Measurements from ENCODE around the gene LITAF. TPM values are rescaled to one million over a fixed set of nuclear protein-coding genes. Genes with fewer than 3 reads are reported as not detected.
"Not testable (repeated sequence)": the region's sequence is repeated elsewhere in the genome, so short reads cannot be mapped to it uniquely, and the experiment has no call there.

The LITAF gene
- total RNA-seq, 1 donor from 2014 or later, result 197 TPM

- Mint-ChIP-seq H3K36me3 (ENCODE audit: low read depth) (peaks cover 6% of the 10 kb centered on the region), H3K4me1 (ENCODE audit: low read depth) (peaks cover 20% of the 10 kb centered on the region), H3K4me3 (no peak overlapping the region), H3K27me3 (ENCODE audit: insufficient read depth) (peaks cover 1% of the 10 kb centered on the region), H3K9me3 (peaks cover 5% of the 10 kb centered on the region), H3K27ac (no peak overlapping the region)
- intact Hi-C loops (cut with micrococcal nuclease), result no loop called here
- no peak for DNase-seq (ENCODE audit: low spot score)
Observed at GRCh38 chr16:11615748-11616447, 29.2 kb upstream of the LITAF start.

- Mint-ChIP-seq H3K36me3 (ENCODE audit: low read depth) (peaks cover 2% of the 10 kb centered on the region), H3K9me3 (no peaks in the 10 kb centered on the region), H3K4me3 (no peak overlapping the region), H3K4me1 (ENCODE audit: low read depth) (peaks cover 14% of the 10 kb centered on the region), H3K27ac (no peak overlapping the region), H3K27me3 (ENCODE audit: insufficient read depth) (peaks cover 7% of the 10 kb centered on the region)
- no peak for DNase-seq (ENCODE audit: low spot score)
- intact Hi-C loops (cut with micrococcal nuclease), result no loop called here
Observed at GRCh38 chr16:11614587-11615175, 28.0 kb upstream of the LITAF start.

- DNase-seq (ENCODE audit: low spot score), result no peak
- H3K27ac Mint-ChIP-seq, result no peak overlapping the region
Observed at GRCh38 chr16:11613381-11614303, 26.9 kb upstream of the LITAF start.

DNA sequence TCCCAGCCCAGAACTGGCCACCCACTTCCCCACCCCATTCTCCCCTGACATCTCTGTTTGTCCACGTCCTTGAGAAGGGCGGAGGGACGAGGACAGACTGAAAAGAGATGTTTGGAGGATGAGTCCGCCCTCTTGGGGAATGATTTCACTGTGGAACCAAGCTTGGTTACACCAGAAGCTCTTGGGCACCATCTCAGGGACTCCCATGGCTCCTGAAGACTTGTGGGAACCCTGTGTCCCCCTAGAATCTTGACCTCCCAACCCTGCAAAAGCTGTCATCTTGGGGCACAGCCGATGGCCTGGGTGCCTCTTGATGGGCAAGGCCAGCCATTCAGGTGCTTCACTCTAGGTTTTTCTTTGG, 25.9 kb upstream of the LITAF start:
- no peak overlapping the region for H3K4me3 Mint-ChIP-seq
- H3K27ac Mint-ChIP-seq, result no peak overlapping the region
- H3K4me1 Mint-ChIP-seq (ENCODE audit: low read depth), result peaks cover 7% of the 10 kb centered on the region
- intact Hi-C loops (cut with micrococcal nuclease), result no loop called here
- DNase-seq (ENCODE audit: low spot score), result no peak
- H3K36me3 Mint-ChIP-seq (ENCODE audit: low read depth), result peaks cover 1% of the 10 kb centered on the region
- H3K9me3 Mint-ChIP-seq, result no peaks in the 10 kb centered on the region
- peaks cover 8% of the 10 kb centered on the region for H3K27me3 Mint-ChIP-seq (ENCODE audit: insufficient read depth)

More at GRCh38 chr16:11613381-11614303, 26.9 kb upstream of the LITAF start:
- peaks cover 1% of the 10 kb centered on the region for H3K36me3 Mint-ChIP-seq (ENCODE audit: low read depth)
- H3K4me1 Mint-ChIP-seq (ENCODE audit: low read depth), result peaks cover 7% of the 10 kb centered on the region
- no peak overlapping the region for H3K4me3 Mint-ChIP-seq
- H3K27me3 Mint-ChIP-seq (ENCODE audit: insufficient read depth), result peaks cover 8% of the 10 kb centered on the region
- intact Hi-C loops (cut with micrococcal nuclease), result no loop called here
- H3K9me3 Mint-ChIP-seq, result no peaks in the 10 kb centered on the region

DNA sequence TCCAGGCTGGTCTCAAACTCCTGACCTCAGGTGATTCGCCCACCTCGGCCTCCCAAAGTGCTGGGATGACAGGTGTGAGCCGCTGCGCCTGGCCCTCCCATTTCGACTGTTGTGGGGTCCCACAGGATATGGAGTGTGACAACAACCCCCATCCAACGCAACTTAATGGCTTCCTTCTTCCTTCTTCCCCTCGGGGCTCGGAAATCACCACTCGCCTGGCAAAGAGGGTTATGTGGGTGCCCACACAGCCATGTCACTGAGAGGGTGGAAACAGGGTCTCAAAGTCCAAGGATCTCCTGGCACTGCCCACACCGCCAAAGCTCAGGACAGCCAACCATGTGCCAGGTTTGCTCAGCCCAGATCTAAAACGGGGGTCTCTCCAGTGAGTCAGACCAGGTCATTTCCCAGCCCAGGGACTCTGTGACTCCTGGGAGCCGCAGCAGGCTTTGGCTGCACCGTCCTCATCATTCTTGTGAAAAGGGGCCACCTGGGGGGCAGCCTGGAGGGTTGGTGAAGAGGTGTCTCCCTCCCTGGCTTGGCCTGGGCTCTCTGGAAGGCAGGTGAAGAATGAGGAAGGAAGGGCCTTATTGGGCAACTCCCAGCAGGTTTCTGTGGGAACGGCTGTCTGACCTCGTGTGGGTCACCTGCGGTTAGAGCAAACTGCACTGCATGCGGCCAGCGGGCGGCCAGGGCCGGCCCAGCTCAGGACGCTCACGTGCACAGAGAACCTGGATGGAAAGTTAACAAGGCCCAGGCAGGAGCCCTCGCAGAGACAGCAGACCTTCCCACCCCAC, 25.3 kb upstream of the LITAF start:
- Mint-ChIP-seq H3K27me3 (ENCODE audit: insufficient read depth) (peaks cover 8% of the 10 kb centered on the region), H3K4me1 (ENCODE audit: low read depth) (peaks cover 7% of the 10 kb centered on the region), H3K9me3 (no peaks in the 10 kb centered on the region), H3K27ac (no peak overlapping the region), H3K4me3 (no peak overlapping the region), H3K36me3 (ENCODE audit: low read depth) (peaks cover 1% of the 10 kb centered on the region)
- intact Hi-C loops (cut with micrococcal nuclease), result no loop called here
- no peak for DNase-seq (ENCODE audit: low spot score)

GRCh38 chr16:11610580-11610979, 23.9 kb upstream of the LITAF start:
- peaks cover 8% of the 10 kb centered on the region for H3K27me3 Mint-ChIP-seq (ENCODE audit: insufficient read depth)
- intact Hi-C loops (cut with micrococcal nuclease), result no loop called here
- no peak overlapping the region for H3K27ac Mint-ChIP-seq
- no peak overlapping the region for H3K4me3 Mint-ChIP-seq
- H3K9me3 Mint-ChIP-seq, result no peaks in the 10 kb centered on the region
- peaks cover 1% of the 10 kb centered on the region for H3K36me3 Mint-ChIP-seq (ENCODE audit: low read depth)
- peaks cover 7% of the 10 kb centered on the region for H3K4me1 Mint-ChIP-seq (ENCODE audit: low read depth)
- DNase-seq (ENCODE audit: low spot score), result no peak

DNA sequence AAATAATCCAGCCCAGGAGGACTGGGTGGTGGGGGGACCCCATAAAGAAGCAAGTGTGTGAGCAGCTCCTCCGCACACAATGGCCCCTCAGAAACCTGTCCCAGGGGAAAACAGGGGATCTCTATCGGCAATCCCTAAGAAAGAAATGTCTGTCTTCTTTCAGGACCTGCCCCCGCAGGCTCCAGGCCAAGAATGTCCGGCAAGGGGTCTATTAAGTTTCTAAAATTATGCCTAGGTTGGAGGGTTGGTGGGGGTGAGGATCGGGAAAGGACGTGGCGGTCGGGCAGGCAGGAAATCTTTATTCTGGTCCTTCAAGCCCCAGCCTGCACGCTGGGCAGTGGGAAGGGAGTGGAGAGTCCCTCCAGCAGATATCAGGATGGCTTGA, 23.4 kb upstream of the LITAF start:
- Mint-ChIP-seq H3K4me1 (ENCODE audit: low read depth) (peaks cover 7% of the 10 kb centered on the region), H3K36me3 (ENCODE audit: low read depth) (peaks cover 1% of the 10 kb centered on the region), H3K4me3 (no peak overlapping the region), H3K27ac (no peak overlapping the region), H3K27me3 (ENCODE audit: insufficient read depth) (peaks cover 8% of the 10 kb centered on the region), H3K9me3 (no peaks in the 10 kb centered on the region)
- intact Hi-C loops (cut with micrococcal nuclease), result no loop called here
- no peak for DNase-seq (ENCODE audit: low spot score)

DNA sequence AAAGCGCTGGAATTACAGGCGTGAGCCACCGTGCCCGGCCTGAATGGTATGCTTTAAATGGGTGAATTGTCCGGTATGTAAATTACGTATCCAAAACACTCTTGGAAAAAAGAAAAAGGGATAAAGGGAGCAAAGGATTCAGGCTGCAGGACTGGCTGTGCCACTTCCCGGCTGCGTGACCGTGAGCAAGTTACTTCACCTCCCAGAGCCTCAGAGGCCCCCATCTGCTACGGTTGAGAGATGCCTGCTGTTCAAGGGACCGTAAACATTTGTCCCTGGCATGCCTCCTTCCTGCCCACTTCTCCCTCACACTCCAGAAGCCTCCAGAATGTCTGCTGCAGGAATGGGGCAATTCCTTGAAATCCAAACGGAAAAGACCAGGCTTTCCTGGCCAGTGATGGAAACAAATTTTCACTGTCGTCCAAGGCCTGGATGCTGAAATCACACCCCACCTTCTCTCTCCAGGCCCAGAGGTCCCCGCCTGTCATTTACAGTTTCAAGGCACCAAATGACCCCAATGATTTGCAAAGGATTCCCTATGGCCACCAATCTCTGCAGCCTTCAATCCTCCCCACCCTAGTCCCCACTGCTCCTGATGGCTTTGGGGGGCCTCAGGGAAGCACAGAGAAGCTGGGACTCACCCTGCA, 22.9 kb upstream of the LITAF start:
- DNase-seq (ENCODE audit: low spot score), result no peak
- H3K4me1 Mint-ChIP-seq (ENCODE audit: low read depth), result peaks cover 7% of the 10 kb centered on the region
- intact Hi-C loops (cut with micrococcal nuclease), result no loop called here
- no peak overlapping the region for H3K27ac Mint-ChIP-seq
- no peak overlapping the region for H3K4me3 Mint-ChIP-seq
- H3K9me3 Mint-ChIP-seq, result no peaks in the 10 kb centered on the region
- H3K27me3 Mint-ChIP-seq (ENCODE audit: insufficient read depth), result peaks cover 11% of the 10 kb centered on the region
- peaks cover 1% of the 10 kb centered on the region for H3K36me3 Mint-ChIP-seq (ENCODE audit: low read depth)

DNA sequence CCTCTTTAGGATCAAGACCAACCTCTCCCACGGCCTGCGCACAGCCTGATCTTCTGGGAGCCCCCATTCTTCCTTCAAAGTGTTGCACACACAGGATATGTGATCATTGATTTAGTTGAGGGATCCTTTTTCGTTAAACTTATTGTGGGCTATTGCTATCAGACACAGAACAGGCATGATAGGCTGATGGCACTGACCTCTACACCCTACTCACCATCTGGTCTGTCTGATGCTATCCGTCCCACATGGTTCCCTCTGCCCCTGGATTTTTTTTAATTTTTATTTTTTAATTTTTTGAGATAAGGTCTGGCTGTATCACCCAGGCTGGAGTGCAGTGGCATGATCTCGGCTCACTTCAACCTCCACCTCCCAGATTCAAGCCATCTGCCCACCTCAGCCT, 19.2 kb upstream of the LITAF start:
- Mint-ChIP-seq H3K27ac (no peak overlapping the region), H3K9me3 (no peaks in the 10 kb centered on the region), H3K4me1 (ENCODE audit: low read depth) (no peaks in the 10 kb centered on the region), H3K36me3 (ENCODE audit: low read depth) (peaks cover 1% of the 10 kb centered on the region), H3K4me3 (no peak overlapping the region), H3K27me3 (ENCODE audit: insufficient read depth) (peaks cover 16% of the 10 kb centered on the region)
- no peak for DNase-seq (ENCODE audit: low spot score)
- intact Hi-C loops (cut with micrococcal nuclease), result no loop called here

DNA sequence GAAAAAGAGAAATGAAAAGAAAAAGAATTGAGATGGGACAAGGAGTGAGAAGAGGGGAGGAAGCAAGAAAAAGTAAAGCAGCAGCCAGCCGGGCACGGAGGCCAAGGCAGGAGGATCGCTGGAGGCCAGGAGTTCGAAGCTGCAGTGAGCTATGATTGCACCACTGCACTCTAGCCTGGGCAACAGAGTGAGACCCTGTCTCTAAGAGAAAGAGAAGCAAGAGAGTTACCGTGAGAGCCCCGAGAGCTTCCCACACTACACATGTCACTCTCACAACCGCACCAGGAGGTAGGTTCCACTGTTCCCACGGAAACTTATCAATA, 18.8 kb upstream of the LITAF start:
- Mint-ChIP-seq H3K27me3 (ENCODE audit: insufficient read depth) (peaks cover 17% of the 10 kb centered on the region), H3K36me3 (ENCODE audit: low read depth) (no peaks in the 10 kb centered on the region), H3K9me3 (no peaks in the 10 kb centered on the region), H3K27ac (no peak overlapping the region), H3K4me1 (ENCODE audit: low read depth) (no peaks in the 10 kb centered on the region), H3K4me3 (no peak overlapping the region)
- no peak for DNase-seq (ENCODE audit: low spot score)
- intact Hi-C loops (cut with micrococcal nuclease), result no loop called here

GRCh38 chr16:11604783-11605563, 18.3 kb upstream of the LITAF start:
- no peak for DNase-seq (ENCODE audit: low spot score)
- Mint-ChIP-seq H3K9me3 (no peaks in the 10 kb centered on the region), H3K4me1 (ENCODE audit: low read depth) (no peaks in the 10 kb centered on the region), H3K27ac (no peak overlapping the region), H3K4me3 (no peak overlapping the region), H3K36me3 (ENCODE audit: low read depth) (no peaks in the 10 kb centered on the region), H3K27me3 (ENCODE audit: insufficient read depth) (peaks cover 16% of the 10 kb centered on the region)
- intact Hi-C loops (cut with micrococcal nuclease), result no loop called here

DNA sequence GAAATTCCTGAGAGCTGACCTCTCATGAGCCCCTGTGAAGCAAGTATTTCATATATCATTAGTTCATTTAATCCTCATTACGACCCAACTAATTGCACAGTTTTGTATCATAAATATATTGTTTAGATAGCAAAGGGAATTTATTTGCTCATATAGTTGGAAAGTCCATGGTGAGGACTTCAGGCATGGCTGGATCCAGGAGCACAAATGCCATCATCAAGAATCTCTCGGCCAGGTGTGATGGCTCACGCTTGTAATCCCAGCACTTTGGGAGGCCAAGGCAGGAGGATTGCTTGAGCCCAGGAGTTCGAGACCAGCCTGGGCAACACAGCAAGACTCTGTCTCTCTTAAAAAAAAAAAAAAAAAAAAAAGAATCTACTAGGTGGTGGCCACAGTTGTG, 17.6 kb upstream of the LITAF start:
- DNase-seq (ENCODE audit: low spot score); H3K27ac Mint-ChIP-seq; H3K9me3 Mint-ChIP-seq; intact Hi-C loops (cut with micrococcal nuclease); H3K4me1 Mint-ChIP-seq (ENCODE audit: low read depth); H3K36me3 Mint-ChIP-seq (ENCODE audit: low read depth); H3K4me3 Mint-ChIP-seq: not testable (repeated sequence)
- H3K27me3 Mint-ChIP-seq (ENCODE audit: insufficient read depth), result peaks cover 13% of the 10 kb centered on the region

All from activated T-helper 1 cell treated with anti-CD3 and anti-CD28 coated beads, Interleukin-12 subunit alpha, Interleukin-12 subunit beta, Interleukin-2, Interleukin-4 antibody, amounts not matched to agents 30 ng/mL and 10 ng/mL and 1 ng/mL, durations not matched to agents 14 hours and 24 hours and 36 hours (primary cell).